Measurements from ENCODE around the gene TLX1.

The TLX1 gene

GRCh38 chr10:101112799-101113594, 18.1 kb upstream of the TLX1 start:
- no peak for FAIRE-seq

- no peak for FAIRE-seq
Measured at GRCh38 chr10:101113890-101114403, 17.2 kb upstream of the TLX1 start.

- FAIRE-seq: no peak
Measured at GRCh38 chr10:101114646-101115045, 16.5 kb upstream of the TLX1 start.

- no peak for FAIRE-seq
Measured at GRCh38 chr10:101116754-101117153, 14.3 kb upstream of the TLX1 start.

GRCh38 chr10:101118031-101118430, 13.1 kb upstream of the TLX1 start:
- no peak for FAIRE-seq

GRCh38 chr10:101120520-101120883, 10.6 kb upstream of the TLX1 start:
- no peak for FAIRE-seq

GRCh38 chr10:101120884-101121653, 10.0 kb upstream of the TLX1 start:
- no peak for FAIRE-seq

GRCh38 chr10:101121654-101122031, 9.5 kb upstream of the TLX1 start:
- FAIRE-seq: no peak

- no peak for FAIRE-seq
Measured at GRCh38 chr10:101122270-101123084, 8.6 kb upstream of the TLX1 start.

- FAIRE-seq: no peak
Measured at GRCh38 chr10:101123085-101123814, 7.8 kb upstream of the TLX1 start.

- no peak for FAIRE-seq
Measured at GRCh38 chr10:101123815-101124617, 7.1 kb upstream of the TLX1 start.

GRCh38 chr10:101124933-101125332, 6.2 kb upstream of the TLX1 start:
- no peak for FAIRE-seq

GRCh38 chr10:101126684-101127628, 4.1 kb upstream of the TLX1 start:
- no peak for FAIRE-seq

GRCh38 chr10:101130141-101130540, 959 bp upstream of the TLX1 start:
- FAIRE-seq: no peak

GRCh38 chr10:101131962-101132635, 999 bp downstream of the TLX1 start:
- FAIRE-seq: no peak

- no peak for FAIRE-seq
Measured at GRCh38 chr10:101132636-101133473, 1.8 kb downstream of the TLX1 start.

- no peak for FAIRE-seq
Measured at GRCh38 chr10:101133489-101134298, 2.6 kb downstream of the TLX1 start.
